Inflammatory macrophage (primary cell): ENCODE data around the gene PDGFA.
A peak's percentile ranks its signal among the peaks of the same experiment; 100 is the strongest.

Experiments used
- DNase-seq, 2 donors: peaks; one replicate each; pipeline ENCODE4 v3.0.0-alpha.2; 2020 to 2022

The PDGFA gene

DNA sequence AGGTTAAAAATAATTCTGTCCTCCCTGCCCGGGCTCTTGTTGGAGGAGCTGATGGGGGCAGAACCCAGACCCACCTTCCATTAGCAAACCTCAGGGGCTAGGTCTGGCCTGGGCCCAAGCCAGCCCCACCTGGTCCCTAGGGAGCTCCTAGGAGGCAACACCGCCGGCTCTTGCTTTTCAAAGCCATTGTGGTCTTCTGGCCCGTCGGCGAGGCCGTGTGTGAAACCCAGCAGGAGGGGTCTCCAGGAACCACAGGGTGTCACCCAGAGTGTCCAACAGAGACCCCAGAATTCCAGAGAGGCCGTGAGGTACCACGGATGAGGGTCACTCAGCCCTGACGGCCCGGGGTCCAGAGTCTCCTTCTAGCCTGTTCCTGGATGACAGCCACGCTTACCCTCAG lies 16.6 kb upstream of the PDGFA start:
- no peak for DNase-seq

GRCh38 chr7:534959-535358 lies 15.3 kb upstream of the PDGFA start:
- no peak for DNase-seq

GRCh38 chr7:534075-534474 lies 14.4 kb upstream of the PDGFA start:
- DNase-seq: no peak

DNA sequence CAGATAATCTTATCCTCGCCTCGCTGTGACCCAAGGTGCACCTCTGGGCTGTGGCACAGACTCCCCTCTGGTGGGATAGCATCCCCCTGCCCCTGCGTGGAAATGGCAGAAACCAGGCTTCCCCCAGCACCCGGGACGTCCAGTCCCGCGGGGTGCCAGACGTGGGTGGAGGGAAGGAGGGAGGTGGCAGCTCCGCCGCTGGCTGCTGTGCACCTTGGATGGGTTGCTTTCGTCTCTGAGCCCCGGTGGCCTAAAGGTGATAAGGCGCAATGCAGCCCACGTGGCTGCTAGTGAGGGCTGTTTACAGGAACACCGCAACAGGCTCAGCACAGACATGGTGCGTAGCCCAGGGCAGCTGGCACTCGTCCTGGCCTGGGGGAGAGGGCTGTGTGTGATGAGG lies 13.6 kb upstream of the PDGFA start:
- no peak for DNase-seq

- DNase-seq: no peak
These were observed 12.9 kb upstream of the PDGFA start for GRCh38 chr7:532379-533143.

- DNase-seq: no peak
These were observed 12.1 kb upstream of the PDGFA start for GRCh38 chr7:531777-532176.

DNA sequence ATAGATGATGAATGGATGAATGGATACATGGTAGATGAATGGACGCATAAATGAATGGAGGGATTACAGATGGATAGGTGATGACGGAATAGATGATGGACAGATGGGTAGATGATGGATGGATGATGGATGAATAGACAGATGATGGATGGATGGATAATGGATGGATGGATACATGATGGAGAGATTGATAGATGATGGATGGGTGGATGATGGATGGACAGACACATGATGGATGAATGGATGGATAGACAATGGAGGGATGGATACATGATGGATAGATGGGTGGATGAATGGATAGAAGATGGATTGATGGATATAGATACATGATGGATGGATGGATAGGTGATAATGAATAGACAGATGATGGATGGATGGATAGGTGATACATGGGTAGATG lies 8.8 kb upstream of the PDGFA start:
- no peak for DNase-seq

GRCh38 chr7:527723-528122 lies 8.1 kb upstream of the PDGFA start:
- DNase-seq: no peak

DNA sequence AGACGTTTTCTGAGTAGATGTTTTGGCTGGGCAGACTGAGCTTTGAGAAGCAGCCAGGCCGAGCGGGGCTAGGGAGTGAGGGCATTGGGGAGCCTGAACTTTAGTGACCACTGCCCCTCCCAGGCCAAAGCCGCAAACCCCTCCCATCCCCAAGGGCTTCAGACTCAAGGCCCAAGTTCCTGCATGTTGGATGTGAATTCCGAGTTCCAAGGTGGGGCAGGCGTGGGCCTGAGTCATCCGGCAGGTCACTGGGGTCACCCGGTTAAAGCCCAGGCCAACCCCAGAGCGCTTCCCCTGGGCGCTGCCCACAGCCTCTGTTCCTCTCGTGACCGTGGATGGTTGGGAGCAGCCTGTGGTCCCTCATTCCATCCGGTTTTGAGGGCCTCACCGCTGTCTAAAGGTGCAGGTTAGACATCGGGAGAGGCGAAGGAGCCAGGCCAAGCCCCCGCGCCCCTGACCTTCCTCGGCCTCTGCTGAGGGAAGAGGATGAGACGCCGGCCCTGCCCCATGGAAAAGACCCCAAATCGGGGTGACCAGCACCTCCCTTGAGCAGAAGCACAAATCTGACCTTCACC lies 6.9 kb upstream of the PDGFA start:
- DNase-seq: no peak

DNA sequence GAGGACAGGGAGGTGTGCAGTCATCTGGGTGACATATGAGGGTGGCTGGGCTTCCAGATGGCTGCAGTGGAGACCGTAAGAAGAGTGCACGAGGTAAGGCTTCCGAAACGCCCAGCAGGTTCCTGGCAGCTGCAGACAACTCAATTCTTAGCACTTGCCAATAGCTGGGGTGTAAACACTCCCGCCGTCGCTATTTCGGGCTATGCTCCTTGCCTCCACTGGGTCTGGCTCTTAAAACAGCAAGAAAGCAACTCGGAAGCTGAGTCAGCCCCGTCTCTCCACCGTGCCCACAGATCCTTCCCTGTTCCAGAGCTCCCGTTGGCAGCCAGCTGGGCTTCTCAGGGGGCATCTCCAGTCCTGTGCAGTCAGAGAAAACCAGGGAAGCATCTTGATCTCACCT lies 6.1 kb upstream of the PDGFA start:
- no peak for DNase-seq

GRCh38 chr7:524800-525199 lies 5.2 kb upstream of the PDGFA start:
- no peak for DNase-seq

DNA sequence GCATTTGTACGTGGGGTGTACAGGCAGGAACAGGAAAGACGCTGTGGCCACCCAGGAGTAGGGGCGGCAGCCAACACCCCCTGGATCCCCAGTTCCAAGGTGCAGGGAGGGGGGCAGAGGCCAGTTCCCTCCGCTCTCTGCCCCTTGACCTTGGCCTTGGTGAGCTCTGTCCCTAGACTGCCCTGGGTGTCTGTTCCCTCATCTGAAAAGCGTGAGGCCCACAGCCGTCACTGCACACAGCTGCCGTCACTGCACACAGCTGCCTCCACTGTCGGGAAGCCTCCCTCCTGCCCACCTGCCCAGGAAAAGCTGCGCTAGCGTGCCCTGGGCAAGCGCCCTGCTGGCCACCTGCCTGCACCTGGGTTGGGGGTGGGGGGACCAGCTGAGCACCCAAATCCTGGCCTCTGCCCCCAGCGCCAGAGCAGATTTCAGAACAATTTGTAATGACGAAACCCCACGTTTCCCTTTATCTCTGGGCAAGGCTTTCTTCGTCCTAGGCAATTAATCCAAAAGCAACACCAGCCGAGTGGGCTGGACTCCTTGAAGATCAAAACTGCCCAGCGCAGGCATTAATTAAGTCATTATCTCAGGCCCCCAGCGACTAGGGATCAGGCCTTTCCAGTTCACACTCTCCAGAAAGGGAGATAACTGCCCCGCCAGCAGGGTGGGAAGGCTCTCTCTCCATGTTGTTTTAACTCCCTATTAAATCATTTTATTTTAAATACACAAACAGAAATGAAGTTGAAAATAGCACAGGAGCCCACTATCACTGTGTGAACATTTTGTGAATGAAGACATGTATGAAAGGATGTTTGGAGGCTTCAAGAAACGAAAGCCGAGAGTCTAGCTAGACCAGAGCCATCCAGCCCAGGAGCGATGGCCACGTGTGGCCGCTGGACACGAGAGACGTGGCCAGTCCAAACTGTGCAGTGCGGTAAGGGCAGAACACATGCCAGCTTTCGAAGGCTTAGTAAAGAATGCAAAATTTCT lies 4.0 kb upstream of the PDGFA start:
- DNase-seq: no peak

DNA sequence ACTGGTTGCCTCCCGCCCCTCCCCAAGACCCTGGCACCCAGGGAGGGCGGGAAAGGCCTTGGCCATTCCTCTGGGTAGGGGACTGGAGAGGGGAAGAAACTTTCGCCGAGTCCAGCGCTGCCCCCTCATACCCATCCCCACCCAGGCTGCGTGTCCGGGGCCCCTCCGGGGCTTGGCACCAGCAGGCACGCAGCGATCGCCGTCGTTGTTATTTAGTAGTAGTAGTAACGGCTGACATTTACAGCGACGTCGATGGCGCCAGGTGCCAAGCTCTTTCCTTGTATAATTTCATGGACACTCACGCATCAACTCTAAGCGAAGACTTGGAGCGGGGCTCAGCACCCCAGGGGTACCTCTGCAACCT lies 3.3 kb upstream of the PDGFA start:
- DNase-seq: no peak

DNA sequence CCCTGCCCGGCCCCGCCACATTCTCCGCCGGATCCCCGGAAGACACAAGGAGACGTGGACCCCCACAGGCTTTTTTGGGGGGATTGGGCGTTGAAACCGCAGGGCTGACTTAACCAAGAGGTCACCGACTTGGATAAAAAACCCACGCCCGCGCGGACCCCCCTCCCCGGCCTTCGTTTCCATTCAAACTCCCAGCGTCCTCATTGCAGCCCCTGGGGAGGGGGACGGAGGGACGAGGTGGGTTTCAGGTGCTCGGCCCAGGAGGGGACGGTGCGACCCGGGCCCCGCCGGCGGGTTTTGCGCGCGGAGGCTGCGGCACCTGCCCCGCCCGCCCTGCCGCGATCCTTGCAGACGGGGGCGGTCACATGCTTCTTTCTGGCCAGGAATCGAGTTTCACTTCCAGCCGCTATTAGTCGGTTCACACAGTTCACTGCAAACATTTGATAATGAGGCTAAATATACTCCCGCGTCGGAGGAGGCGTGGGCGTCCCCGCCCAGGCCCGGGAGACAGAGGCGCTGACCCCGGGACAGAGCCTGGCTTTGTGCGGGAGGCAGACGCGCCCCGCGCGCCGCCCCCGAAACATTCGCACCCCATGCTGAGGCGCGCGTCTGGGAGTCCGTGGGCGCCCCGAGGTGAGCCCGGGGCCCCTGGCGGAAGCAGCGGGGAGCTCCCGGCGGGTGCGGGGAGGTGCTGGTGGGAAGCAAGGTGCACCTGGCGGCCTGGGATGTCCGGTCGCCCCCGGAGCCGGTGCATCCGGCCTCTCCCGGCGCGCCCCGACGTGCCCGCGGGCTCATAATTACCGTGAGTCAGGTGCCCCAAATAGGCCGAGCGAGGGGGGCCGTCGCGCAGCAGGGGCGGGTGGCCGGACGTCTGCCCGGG lies 2.7 kb upstream of the PDGFA start:
- DNase-seq: peak; percentile 43 to 65

DNA sequence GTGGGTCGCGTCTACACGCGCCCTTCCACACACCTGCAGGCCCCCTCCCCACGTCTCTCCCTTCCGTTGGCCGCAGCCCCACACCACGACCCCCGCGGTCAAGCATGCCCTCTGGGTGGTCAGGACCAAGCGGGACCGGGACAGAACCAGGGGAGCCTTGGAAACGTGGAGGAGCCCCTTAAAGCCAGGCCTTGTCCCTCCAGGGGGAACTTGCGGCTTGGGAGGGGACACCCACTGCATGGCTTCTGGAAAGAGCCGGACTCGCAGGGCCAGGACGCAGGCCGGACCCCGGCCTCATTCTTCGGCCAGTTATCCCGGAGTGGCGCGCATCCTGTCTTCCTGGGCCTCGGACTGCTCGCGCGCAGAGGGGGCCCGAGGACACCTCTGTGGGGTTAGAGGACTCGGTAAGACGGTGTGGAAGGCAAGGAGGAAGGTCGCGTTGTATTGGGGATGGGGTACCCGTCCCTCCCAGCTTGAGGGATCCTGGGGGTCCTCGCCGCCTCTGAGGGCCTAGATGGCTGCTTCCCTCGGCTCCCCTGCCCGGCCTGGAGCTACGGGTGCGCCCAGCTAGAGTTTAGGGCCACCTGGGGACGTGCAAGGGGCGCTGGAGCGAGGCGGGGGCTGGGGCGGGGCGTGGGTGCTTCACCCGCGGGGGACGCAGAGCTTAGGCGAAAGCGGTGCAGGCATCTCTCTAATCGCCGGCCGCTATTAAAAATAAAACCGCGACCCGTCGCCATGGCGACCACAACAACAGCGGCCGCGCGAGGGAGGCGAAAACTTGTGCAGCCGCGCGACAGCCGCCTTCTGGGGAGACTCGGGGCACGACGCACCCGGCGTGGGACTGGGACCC lies 1.8 kb upstream of the PDGFA start:
- peak in 1 of 2 donors; percentile 22 for DNase-seq

GRCh38 chr7:520503-521161 lies 986 bp upstream of the PDGFA start:
- no peak for DNase-seq

GRCh38 chr7:518630-519483 lies 789 bp downstream of the PDGFA start:
- DNase-seq: peak in 1 of 2 donors; percentile 49

GRCh38 chr7:517774-518629 lies 1.6 kb downstream of the PDGFA start:
- peak in 1 of 2 donors; percentile 16 for DNase-seq
